ENCODE measurements around the gene RGS14. TPM values are rescaled to one million over a fixed set of nuclear protein-coding genes. Genes with fewer than 3 reads are reported as not detected.
"Not testable (repeated sequence)": the region's sequence is repeated elsewhere in the genome, so short reads cannot be mapped to it uniquely, and the experiment has no call there.

RGS14 gene
- total RNA-seq, 1 donor from 2014 or later = 8.4 TPM

DNA sequence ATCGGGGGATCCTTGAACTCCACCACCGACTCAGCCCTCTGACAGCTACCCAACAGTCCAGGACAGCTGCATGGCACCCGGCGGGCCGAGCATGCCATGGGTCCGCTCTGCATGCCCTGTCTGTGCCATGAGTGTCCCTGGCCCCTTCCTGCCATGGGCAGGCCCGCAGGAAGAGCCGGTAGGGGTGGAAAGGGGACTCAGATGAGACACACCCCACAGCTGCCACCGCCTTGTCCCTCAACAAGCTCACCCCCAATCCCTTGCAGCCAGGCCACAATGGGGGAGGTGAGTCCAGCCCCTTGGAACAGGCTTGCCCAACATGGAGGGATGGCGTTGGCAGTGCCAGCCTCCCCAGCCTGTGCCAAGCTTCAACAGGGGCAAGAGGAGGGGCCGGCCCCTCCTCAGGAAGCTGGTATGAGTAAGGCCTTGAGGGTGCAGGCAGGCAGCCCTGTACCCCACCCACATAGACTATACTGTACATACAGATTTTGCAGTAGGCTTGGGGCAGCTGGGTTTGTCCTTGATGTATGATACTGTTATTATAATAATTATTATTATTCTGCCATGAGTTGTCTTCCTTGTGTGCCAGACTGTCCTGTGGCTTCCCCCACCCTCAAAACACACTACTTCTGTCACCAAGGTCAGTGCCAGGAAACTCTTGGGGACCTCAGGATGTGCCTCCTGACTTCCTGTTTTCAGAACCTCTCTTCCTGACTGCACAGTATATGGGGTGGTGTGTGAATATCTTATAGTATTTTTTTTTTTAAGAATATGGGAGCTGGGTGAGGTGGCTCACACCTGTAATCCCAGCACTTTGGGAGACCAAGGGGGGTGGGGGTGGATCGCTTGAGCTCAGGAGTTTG lies 14.5 kb downstream of the RGS14 start:
- Histone ChIP-seq H3K27me3 (ENCODE audit: control insufficient read depth, insufficient read depth, low read length) (no peaks in the 10 kb centered on the region), H3K36me3 (ENCODE audit: control insufficient read depth, insufficient read depth, low read length) (peaks cover 3% of the 10 kb centered on the region), H3K4me3 (ENCODE audit: low read depth, low read length) (no peak overlapping the region)
- TF ChIP-seq, protein P1, sequence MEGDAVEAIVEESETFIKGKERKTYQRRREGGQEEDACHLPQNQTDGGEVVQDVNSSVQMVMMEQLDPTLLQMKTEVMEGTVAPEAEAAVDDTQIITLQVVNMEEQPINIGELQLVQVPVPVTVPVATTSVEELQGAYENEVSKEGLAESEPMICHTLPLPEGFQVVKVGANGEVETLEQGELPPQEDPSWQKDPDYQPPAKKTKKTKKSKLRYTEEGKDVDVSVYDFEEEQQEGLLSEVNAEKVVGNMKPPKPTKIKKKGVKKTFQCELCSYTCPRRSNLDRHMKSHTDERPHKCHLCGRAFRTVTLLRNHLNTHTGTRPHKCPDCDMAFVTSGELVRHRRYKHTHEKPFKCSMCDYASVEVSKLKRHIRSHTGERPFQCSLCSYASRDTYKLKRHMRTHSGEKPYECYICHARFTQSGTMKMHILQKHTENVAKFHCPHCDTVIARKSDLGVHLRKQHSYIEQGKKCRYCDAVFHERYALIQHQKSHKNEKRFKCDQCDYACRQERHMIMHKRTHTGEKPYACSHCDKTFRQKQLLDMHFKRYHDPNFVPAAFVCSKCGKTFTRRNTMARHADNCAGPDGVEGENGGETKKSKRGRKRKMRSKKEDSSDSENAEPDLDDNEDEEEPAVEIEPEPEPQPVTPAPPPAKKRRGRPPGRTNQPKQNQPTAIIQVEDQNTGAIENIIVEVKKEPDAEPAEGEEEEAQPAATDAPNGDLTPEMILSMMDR (IDR thresholded peaks at IDR 0.05; ENCODE audit: insufficient read depth, low read length, severe bottlenecking) = no peak
- DNase-seq (ENCODE audit: low read depth) (no peak), FAIRE-seq (no peak)

DNA sequence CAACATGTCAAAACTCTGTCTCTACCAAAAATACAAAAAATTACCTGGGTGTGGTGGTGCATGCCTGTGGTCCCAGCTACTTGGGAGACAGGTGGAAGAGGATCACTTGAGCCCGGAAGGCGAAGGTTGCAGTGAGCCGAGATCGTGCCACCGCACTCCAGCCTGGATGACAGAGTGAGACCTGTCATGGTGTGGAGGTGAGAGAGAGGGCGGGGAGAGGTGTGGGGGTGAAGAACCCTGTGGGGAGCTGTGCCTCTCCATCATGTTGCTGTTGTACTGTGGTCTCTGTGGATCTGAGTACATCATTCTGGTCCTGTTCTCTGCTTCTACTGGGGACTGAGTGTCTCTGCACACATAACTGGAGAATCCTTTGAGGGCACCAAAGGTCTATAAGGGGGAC lies 15.2 kb downstream of the RGS14 start:
- Histone ChIP-seq H3K4me3 (ENCODE audit: low read depth, low read length) (no peak overlapping the region), H3K27me3 (ENCODE audit: control insufficient read depth, insufficient read depth, low read length) (no peaks in the 10 kb centered on the region), H3K36me3 (ENCODE audit: control insufficient read depth, insufficient read depth, low read length) (peaks cover 3% of the 10 kb centered on the region)
- FAIRE-seq = no peak
- no peak for DNase-seq (ENCODE audit: low read depth)
- TF ChIP-seq, protein P1 (IDR thresholded peaks at IDR 0.05; ENCODE audit: insufficient read depth, low read length, severe bottlenecking) = no peak

DNA sequence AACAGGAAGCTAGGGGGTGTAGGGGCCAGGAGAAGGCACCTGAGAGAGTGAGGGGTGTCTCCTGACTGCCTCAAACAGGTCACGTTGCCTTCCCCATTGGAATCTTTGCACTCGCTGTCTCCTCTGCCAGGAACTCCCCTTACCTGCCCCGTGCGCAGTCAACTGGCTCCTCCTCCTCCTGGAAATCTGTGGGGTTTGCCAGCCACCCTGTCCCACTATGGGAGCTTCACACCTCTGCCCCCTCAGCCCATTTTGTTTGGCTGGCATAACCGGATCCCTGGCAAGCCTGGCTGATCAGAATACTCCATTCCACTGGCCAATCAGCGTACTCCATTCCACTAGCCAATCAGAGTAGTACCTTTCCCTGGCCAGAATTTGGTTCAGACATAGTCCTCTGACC lies 16.1 kb downstream of the RGS14 start:
- no peak for FAIRE-seq
- TF ChIP-seq, protein P1 (IDR thresholded peaks at IDR 0.05; ENCODE audit: insufficient read depth, low read length, severe bottlenecking) = no peak
- no peaks in the 10 kb centered on the region for H3K27me3 ChIP-seq (ENCODE audit: control insufficient read depth, insufficient read depth, low read length)
- H3K4me3 ChIP-seq (ENCODE audit: low read depth, low read length) = no peak overlapping the region
- peaks cover 3% of the 10 kb centered on the region for H3K36me3 ChIP-seq (ENCODE audit: control insufficient read depth, insufficient read depth, low read length)
- DNase-seq (ENCODE audit: low read depth) = peak; percentile 42

- Histone ChIP-seq H3K27me3 (ENCODE audit: control insufficient read depth, insufficient read depth, low read length) (no peaks in the 10 kb centered on the region), H3K36me3 (ENCODE audit: control insufficient read depth, insufficient read depth, low read length) (peaks cover 3% of the 10 kb centered on the region), H3K4me3 (ENCODE audit: low read depth, low read length) (no peak overlapping the region)
- TF ChIP-seq, protein P1 (IDR thresholded peaks at IDR 0.05; ENCODE audit: insufficient read depth, low read length, severe bottlenecking) = no peak
- DNase-seq (ENCODE audit: low read depth) (peak; percentile 42), FAIRE-seq (no peak)
Measured at GRCh38 chr5:177374211-177374610, 16.5 kb downstream of the RGS14 start.

DNA sequence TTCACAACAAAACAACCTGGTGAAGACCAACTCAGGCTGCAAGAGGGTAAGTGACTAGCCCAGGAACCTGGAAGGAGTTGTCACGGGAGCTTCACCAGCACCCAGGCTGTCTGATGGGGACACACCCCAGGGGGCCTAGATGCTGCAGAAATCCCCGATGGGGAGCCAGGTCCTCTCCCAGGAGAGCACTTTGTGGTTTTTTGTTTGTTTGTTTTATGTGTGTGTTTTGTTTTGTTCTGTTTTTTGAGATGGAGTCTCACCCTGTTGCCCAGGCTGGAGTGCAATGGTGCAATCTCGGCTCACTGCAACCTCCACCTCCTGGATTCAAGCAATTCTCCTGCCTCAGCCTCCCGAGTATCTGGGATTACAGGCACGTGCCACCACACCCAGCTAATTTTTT lies 17.8 kb downstream of the RGS14 start:
- H3K27me3 ChIP-seq (ENCODE audit: control insufficient read depth, insufficient read depth, low read length); DNase-seq (ENCODE audit: low read depth); FAIRE-seq; H3K36me3 ChIP-seq (ENCODE audit: control insufficient read depth, insufficient read depth, low read length); H3K4me3 ChIP-seq (ENCODE audit: low read depth, low read length): not testable (repeated sequence)

- TF ChIP-seq, protein P1 (IDR thresholded peaks at IDR 0.05; ENCODE audit: insufficient read depth, low read length, severe bottlenecking) = no peak
- H3K36me3 ChIP-seq (ENCODE audit: control insufficient read depth, insufficient read depth, low read length) = peaks cover 3% of the 10 kb centered on the region
Measured at GRCh38 chr5:177376107-177376506, 18.4 kb downstream of the RGS14 start.

More at GRCh38 chr5:177376107-177376506, 18.4 kb downstream of the RGS14 start:
- FAIRE-seq (no peak), DNase-seq (ENCODE audit: low read depth) (no peak)
- Histone ChIP-seq H3K4me3 (ENCODE audit: low read depth, low read length) (no peak overlapping the region), H3K27me3 (ENCODE audit: control insufficient read depth, insufficient read depth, low read length) (no peaks in the 10 kb centered on the region)
